PC-9 (cell line): ENCODE measurements around the gene SMIM43. TPM values are rescaled to one million over a fixed set of nuclear protein-coding genes. Genes with fewer than 3 reads are reported as not detected.

Experiments used
- BruUV-seq: library from RNA; stranded (reverse); fragments of 400-500 nt; replicated peaks from 2 replicates; lab custom pipeline; 2021; lab: Mats Ljungman, UMichigan
- CTCF ChIA-PET: fragments of 300-600 bp; sonication (Branson Sonifier 250); formaldehyde crosslinking; loops from one replicate; lab custom pipeline; 2022; ENCODE audit warnings: antibody characterized with exemption; lab: Charles Lee
- POLR2A ChIA-PET: fragments of 300-600 bp; sonication (Branson Sonifier 250); formaldehyde crosslinking; loops from one replicate; lab custom pipeline; 2022; ENCODE audit warnings: antibody characterized with exemption; ENCODE audit not compliant: unreplicated experiment; lab: Charles Lee
- DNase-seq, 2 experiments: peaks; one replicate each; pipeline versions ENCODE4 v3.0.0 to v3.0.0-alpha.2; 2015 to 2022; ENCODE audit warnings: mixed read lengths in 1 of 2
- H2AFZ ChIP-seq: fragments of 200-600 bp; sonication (generic); 2 replicates; pipeline ENCODE4 v1.8.1; 2017; ENCODE audit warnings: antibody characterized with exemption
- H3F3A ChIP-seq: fragments of 200-600 bp; sonication (generic); 2 replicates; pipeline ENCODE4 v1.8.1; 2017; ENCODE audit warnings: antibody characterized with exemption, mild to moderate bottlenecking, low read depth; ENCODE audit not compliant: insufficient read depth
- H3K27ac ChIP-seq: fragments of 200-600 bp; sonication (generic); 2 replicates; pipeline ENCODE4 v1.6.1; 2016; ENCODE audit warnings: mixed run types
- H3K27me3 ChIP-seq: fragments of 200-600 bp; sonication (generic); 2 replicates; pipeline ENCODE4 v1.6.1; 2016; ENCODE audit warnings: low read depth, mixed run types; ENCODE audit not compliant: insufficient read depth
- H3K36me3 ChIP-seq: fragments of 200-600 bp; sonication (generic); 2 replicates; pipeline ENCODE4 v1.6.1; 2016; ENCODE audit warnings: low read depth, mixed run types
- H3K4me1 ChIP-seq: fragments of 200-600 bp; sonication (generic); replicated peaks from 2 replicates; pipeline ENCODE4 v1.6.1; 2016; ENCODE audit warnings: mixed run types; ENCODE audit not compliant: insufficient read depth
- H3K4me2 ChIP-seq: fragments of 200-600 bp; sonication (generic); 2 replicates; pipeline ENCODE4 v1.6.1; 2017; ENCODE audit warnings: mixed run types
- H3K4me3 ChIP-seq: fragments of 200-600 bp; sonication (generic); 2 replicates; pipeline ENCODE4 v1.6.1; 2016; ENCODE audit warnings: mixed run types
- H3K79me2 ChIP-seq: fragments of 200-600 bp; sonication (generic); 2 replicates; pipeline ENCODE4 v1.6.1; 2017; ENCODE audit warnings: low read depth, mixed run types
- H3K9me2 ChIP-seq: fragments of 200-600 bp; sonication (generic); 2 replicates; pipeline ENCODE4 v1.8.1; 2017; ENCODE audit warnings: mild to moderate bottlenecking; ENCODE audit not compliant: insufficient read depth
- H3K9me3 ChIP-seq: fragments of 200-600 bp; sonication (generic); 2 replicates; pipeline ENCODE4 v1.8.1; 2016; ENCODE audit warnings: low read depth; ENCODE audit not compliant: insufficient read depth
- H4K20me1 ChIP-seq: fragments of 200-600 bp; sonication (generic); 2 replicates; pipeline ENCODE4 v1.8.1; 2017; ENCODE audit not compliant: insufficient read depth
- EZH2 ChIP-seq: fragments of 200-600 bp; sonication (generic); IDR thresholded peaks from 2 replicates; pipeline ENCODE4 v1.8.0; 2017; ENCODE audit warnings: antibody characterized with exemption, low read depth
- intact Hi-C: fragments of 100-400 bp; cut with micrococcal nuclease; formaldehyde crosslinking; loops from one replicate; pipeline ENCODE4 v1.10.0; 2022; ENCODE audit not compliant: unreplicated experiment
- total RNA-seq: library from RNA; stranded (reverse); gene quantifications from 2 replicates; pipeline ENCODE4 v1.2.3, GENCODE V29; 2021
- TF ChIP-seq, protein P1 (sequence below): fragments of 200-600 bp; sonication (generic); conservative IDR thresholded peaks from 2 replicates; pipeline ENCODE4 v1.6.1; 2017; ENCODE audit warnings: mixed run types, antibody characterized with exemption, mild to moderate bottlenecking, moderate library complexity

SMIM43 gene
- total RNA-seq, 1 experiment from 2014 or later, result not detected

DNA sequence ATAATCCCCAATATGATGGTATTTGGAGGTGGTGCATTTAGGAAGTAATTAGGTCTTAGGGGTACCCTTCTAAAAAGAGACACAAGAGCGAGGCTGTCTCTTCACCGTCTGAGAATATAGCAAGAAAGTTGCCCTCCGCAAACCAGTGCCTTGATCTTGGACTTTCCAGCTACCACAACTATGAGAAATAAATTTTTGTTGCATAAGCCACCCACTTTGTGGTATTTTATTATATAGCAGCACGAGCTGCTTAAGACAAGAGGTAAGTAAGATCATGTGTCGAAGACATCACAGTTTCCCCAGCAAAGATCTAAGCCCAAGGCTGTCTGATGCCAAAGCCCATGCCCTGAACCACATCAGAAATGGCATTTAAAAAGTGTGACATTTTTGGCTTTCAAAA is 26.5 kb upstream of the SMIM43 start:
- Histone ChIP-seq H3K36me3 (no peaks in the 10 kb centered on the region), H3K9me2 (no peaks in the 10 kb centered on the region), H3K4me1 (peaks cover 15% of the 10 kb centered on the region), H2AFZ (no peak overlapping the region), H3K27ac (no peak overlapping the region), H4K20me1 (no peaks in the 10 kb centered on the region), H3F3A (no peaks in the 10 kb centered on the region), H3K9me3 (no peaks in the 10 kb centered on the region), H3K4me2 (no peak overlapping the region), H3K27me3 (no peaks in the 10 kb centered on the region), H3K79me2 (no peaks in the 10 kb centered on the region), H3K4me3 (no peak overlapping the region)
- BruUV-seq, result no TSS peak
- intact Hi-C loops, result no loop called here
- ChIA-PET POLR2A (no interaction called here), CTCF (no interaction called here)
- TF ChIP-seq, protein P1, sequence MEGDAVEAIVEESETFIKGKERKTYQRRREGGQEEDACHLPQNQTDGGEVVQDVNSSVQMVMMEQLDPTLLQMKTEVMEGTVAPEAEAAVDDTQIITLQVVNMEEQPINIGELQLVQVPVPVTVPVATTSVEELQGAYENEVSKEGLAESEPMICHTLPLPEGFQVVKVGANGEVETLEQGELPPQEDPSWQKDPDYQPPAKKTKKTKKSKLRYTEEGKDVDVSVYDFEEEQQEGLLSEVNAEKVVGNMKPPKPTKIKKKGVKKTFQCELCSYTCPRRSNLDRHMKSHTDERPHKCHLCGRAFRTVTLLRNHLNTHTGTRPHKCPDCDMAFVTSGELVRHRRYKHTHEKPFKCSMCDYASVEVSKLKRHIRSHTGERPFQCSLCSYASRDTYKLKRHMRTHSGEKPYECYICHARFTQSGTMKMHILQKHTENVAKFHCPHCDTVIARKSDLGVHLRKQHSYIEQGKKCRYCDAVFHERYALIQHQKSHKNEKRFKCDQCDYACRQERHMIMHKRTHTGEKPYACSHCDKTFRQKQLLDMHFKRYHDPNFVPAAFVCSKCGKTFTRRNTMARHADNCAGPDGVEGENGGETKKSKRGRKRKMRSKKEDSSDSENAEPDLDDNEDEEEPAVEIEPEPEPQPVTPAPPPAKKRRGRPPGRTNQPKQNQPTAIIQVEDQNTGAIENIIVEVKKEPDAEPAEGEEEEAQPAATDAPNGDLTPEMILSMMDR, result no peak
- no peak for TF ChIP-seq EZH2
- DNase-seq, result no peak

DNA sequence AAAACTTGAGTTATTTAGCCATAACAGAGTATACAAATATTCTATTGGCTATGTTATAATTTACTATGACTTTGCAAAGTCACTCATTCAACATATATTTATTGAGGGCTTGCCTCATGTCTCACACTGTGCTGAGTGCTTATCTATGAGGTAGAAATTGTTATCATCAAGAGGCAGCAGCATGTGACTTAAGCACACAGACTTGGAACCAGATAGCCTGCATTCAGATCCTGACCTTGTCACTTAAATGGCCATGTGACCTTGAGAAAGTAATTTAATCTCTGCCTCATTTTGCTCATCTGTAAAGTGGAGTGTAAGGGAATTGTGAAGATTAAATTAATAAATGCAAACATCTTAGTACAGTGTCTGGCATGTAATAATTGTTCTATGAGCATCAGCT is 26.0 kb upstream of the SMIM43 start:
- no peaks in the 10 kb centered on the region for H3K9me2 ChIP-seq
- H3K36me3 ChIP-seq, result no peaks in the 10 kb centered on the region
- no peak for DNase-seq
- H2AFZ ChIP-seq, result no peak overlapping the region; the same call in 1 of the 2 replicates
- ChIA-PET POLR2A (no interaction called here), CTCF (no interaction called here)
- no peaks in the 10 kb centered on the region for H3F3A ChIP-seq
- peaks cover 15% of the 10 kb centered on the region for H3K4me1 ChIP-seq
- no peak overlapping the region for H3K27ac ChIP-seq
- no peak overlapping the region for H3K4me3 ChIP-seq
- no peaks in the 10 kb centered on the region for H4K20me1 ChIP-seq
- intact Hi-C loops, result no loop called here
- H3K79me2 ChIP-seq, result no peaks in the 10 kb centered on the region
- no TSS peak for BruUV-seq
- H3K4me2 ChIP-seq, result no peak overlapping the region
- TF ChIP-seq, protein P1, result no peak
- TF ChIP-seq EZH2, result no peak
- H3K9me3 ChIP-seq, result no peaks in the 10 kb centered on the region
- H3K27me3 ChIP-seq, result no peaks in the 10 kb centered on the region

DNA sequence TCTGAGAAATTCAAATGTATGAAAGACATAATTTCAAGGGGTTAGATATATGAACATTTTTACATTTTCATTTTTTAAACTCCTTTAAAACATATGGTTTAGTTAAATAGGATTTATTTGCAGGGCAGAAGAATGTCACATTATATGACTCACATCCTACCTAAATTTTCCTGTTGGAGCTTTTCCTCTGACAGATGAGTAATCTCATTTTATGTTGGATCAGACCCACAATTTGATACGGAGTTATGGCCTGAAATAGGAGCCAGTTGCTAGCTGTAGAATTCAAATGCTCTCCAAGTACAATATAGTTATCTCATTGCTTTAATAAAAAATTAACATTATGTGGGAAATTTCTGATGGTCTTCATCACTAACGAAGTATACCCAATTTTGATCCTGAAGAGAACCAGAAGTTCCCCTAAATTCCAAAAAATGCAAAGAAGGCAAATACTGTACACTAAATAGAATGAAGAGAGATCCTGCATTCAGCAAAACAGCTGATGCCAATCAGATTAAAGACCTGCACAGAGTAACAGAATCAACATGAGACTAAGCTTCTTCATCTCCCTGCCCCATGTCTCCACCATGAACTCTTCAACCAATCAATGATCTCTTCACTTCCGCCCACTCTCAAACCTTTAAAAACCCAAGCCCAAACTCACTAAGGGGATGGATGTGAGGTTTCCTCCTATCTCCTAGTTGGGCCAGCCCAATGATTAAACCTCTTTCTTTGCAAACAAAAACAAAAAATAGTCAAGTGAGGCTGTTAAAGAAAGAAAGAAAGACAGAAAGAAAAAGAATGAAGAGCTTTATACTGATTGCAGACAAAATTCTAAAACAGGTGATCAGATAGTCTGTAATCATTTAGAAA is 25.2 kb upstream of the SMIM43 start:
- CTCF ChIA-PET, result no interaction called here
- peak in 1 of 2 experiments; percentile 61 for DNase-seq
- intact Hi-C loops, result no loop called here

More for the DNA sequence above, 25.2 kb upstream of the SMIM43 start:
- TF ChIP-seq, protein P1, result no peak
- TF ChIP-seq EZH2, result no peak
- Histone ChIP-seq H3K4me1 (peaks cover 16% of the 10 kb centered on the region), H3K9me3 (no peaks in the 10 kb centered on the region), H3K79me2 (no peaks in the 10 kb centered on the region), H3K9me2 (no peaks in the 10 kb centered on the region), H3F3A (no peaks in the 10 kb centered on the region), H3K36me3 (no peaks in the 10 kb centered on the region), H3K27ac (no peak overlapping the region), H3K4me2 (peak overlapping the region; percentile 8; the same call in 1 of the 2 replicates), H3K4me3 (no peak overlapping the region), H3K27me3 (no peaks in the 10 kb centered on the region), H4K20me1 (no peaks in the 10 kb centered on the region), H2AFZ (no peak overlapping the region; the same call in 1 of the 2 replicates)
- POLR2A ChIA-PET, result no interaction called here
- no TSS peak for BruUV-seq
